ENCODE data around the gene C8A.

C8A gene

DNA sequence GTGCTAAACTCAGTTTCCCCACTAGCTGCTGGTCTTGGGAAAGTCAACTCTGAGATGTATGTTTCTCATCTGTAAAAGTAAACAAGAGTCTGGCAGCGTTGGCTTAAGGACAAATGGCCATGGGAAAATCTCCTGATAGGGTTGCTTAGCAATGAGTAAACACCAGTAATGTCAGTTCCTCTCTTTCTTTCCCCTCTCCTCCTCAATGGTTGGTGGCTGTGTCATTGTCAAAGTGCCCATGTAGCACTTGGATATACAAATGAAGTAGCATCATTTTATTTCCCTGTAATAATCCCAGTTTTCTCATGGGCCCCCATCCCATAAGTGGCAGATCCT lies 33.2 kb upstream of the C8A start:
- no peak overlapping the region for H3K9ac ChIP-seq (ENCODE audit: low read length)
- H3K27me3 ChIP-seq (ENCODE audit: control insufficient read depth, insufficient read depth, low read length): peaks cover 3% of the 10 kb centered on the region; the same call in 1 of the 2 replicates
- H3K36me3 ChIP-seq (ENCODE audit: control insufficient read depth, insufficient read depth, low read length): no peaks in the 10 kb centered on the region
- H3K27ac ChIP-seq (ENCODE audit: low read depth, low read length): no peak overlapping the region
- H3K9me3 ChIP-seq (ENCODE audit: control insufficient read depth, insufficient read depth, low read depth, low read length): no peaks in the 10 kb centered on the region
- H3K4me1 ChIP-seq (ENCODE audit: control insufficient read depth, insufficient read depth, low read length): peaks cover 33% of the 10 kb centered on the region
- peak overlapping the region; percentile 19; the same call in 1 of the 2 replicates for H3K4me3 ChIP-seq (ENCODE audit: low read depth, low read length)

DNA sequence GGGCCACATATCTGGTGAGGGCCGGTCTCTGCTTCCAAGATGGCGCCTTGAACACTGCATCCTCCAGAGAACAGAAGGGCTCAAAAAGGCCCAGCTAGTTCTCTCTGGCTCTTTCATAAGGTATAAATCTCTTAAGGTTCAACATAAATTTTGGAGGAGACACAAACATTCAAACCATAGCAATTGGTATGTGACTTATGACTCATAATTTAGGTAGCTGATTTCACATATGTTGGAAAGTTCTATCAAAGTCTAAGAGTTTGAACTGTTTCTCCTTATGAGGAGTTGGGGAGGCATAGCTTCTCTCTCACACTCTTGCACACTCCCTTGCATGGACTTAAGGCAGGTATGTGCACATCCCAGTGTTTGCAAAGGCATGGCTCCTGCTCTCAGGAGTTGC lies 30.3 kb upstream of the C8A start:
- peaks cover 3% of the 10 kb centered on the region; the same call in 1 of the 2 replicates for H3K27me3 ChIP-seq (ENCODE audit: control insufficient read depth, insufficient read depth, low read length)
- no peak overlapping the region for H3K9ac ChIP-seq (ENCODE audit: low read length)
- no peaks in the 10 kb centered on the region for H3K36me3 ChIP-seq (ENCODE audit: control insufficient read depth, insufficient read depth, low read length)

DNA sequence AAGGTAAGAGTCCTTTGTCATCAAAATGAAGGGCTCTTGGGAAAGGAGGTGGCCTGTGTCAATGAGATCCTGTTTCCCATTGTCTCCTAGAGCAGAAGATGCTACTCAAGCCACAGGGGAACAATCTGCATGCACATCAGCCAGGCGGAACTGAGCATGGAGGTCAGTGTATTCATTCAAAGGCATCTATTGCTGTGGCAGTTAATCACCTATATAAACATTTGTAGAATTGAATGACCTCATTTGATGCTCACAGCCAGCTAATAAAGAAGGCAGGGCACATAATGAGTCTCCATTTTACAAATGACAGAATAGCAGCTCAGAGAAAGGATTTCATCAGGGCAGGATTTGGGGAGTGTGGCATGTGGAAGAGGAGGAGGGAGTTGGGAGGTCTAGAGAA lies 29.7 kb upstream of the C8A start:
- H3K9ac ChIP-seq (ENCODE audit: low read length): no peak overlapping the region
- H3K27me3 ChIP-seq (ENCODE audit: control insufficient read depth, insufficient read depth, low read length): peaks cover 3% of the 10 kb centered on the region; the same call in 1 of the 2 replicates
- H3K36me3 ChIP-seq (ENCODE audit: control insufficient read depth, insufficient read depth, low read length): no peaks in the 10 kb centered on the region
- no peaks in the 10 kb centered on the region for H3K9me3 ChIP-seq (ENCODE audit: control insufficient read depth, insufficient read depth, low read depth, low read length)
- H3K4me1 ChIP-seq (ENCODE audit: control insufficient read depth, insufficient read depth, low read length): peaks cover 15% of the 10 kb centered on the region
- no peak overlapping the region for H3K27ac ChIP-seq (ENCODE audit: low read depth, low read length)
- no peak overlapping the region for H3K4me3 ChIP-seq (ENCODE audit: low read depth, low read length)

More for the DNA sequence above, 30.3 kb upstream of the C8A start:
- Histone ChIP-seq H3K4me3 (ENCODE audit: low read depth, low read length) (no peak overlapping the region), H3K4me1 (ENCODE audit: control insufficient read depth, insufficient read depth, low read length) (peaks cover 21% of the 10 kb centered on the region), H3K9me3 (ENCODE audit: control insufficient read depth, insufficient read depth, low read depth, low read length) (no peaks in the 10 kb centered on the region), H3K27ac (ENCODE audit: low read depth, low read length) (no peak overlapping the region)

DNA sequence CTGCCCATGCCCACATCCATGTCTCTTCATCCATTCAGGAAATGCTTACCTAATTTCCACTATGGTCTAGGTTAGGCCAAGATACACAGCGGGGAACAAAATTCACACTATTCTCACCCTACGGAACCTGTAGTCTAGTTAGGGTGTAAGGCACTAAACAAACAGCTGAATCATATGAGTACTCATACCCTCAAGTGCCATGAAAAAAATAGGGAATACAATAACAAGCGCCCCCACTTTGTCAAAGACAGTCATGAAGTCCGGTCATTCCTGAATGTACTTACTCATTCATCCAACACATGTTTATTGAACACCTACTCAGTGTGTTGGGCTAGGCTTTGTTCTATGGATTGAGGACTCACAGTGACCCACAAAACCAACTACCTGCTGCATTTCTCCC lies 29.2 kb upstream of the C8A start:
- Histone ChIP-seq H3K9ac (ENCODE audit: low read length) (no peak overlapping the region), H3K4me3 (ENCODE audit: low read depth, low read length) (no peak overlapping the region), H3K36me3 (ENCODE audit: control insufficient read depth, insufficient read depth, low read length) (no peaks in the 10 kb centered on the region), H3K4me1 (ENCODE audit: control insufficient read depth, insufficient read depth, low read length) (peaks cover 10% of the 10 kb centered on the region), H3K27ac (ENCODE audit: low read depth, low read length) (no peak overlapping the region), H3K27me3 (ENCODE audit: control insufficient read depth, insufficient read depth, low read length) (peaks cover 3% of the 10 kb centered on the region; the same call in 1 of the 2 replicates), H3K9me3 (ENCODE audit: control insufficient read depth, insufficient read depth, low read depth, low read length) (no peaks in the 10 kb centered on the region)

DNA sequence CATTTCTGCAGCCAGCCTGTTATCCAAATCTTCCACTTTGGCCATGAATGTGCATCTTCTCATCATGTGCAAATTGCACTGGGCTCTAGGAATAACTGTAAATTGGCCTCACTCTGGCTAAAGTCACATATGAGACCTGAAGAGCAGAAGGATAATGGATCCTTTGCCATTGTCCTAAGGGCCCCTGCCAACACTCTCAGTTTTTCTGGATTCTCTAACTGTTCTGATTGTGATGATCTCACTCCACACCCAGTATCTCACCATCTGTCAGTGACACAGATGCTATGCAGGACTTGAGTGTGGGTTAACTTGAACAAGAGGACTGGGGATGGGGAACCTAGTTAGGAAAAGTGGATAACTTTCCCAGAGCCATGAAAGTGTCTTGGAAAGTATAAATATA lies 26.9 kb upstream of the C8A start:
- H3K27ac ChIP-seq (ENCODE audit: low read depth, low read length): no peak overlapping the region
- H3K9ac ChIP-seq (ENCODE audit: low read length): no peak overlapping the region
- H3K4me1 ChIP-seq (ENCODE audit: control insufficient read depth, insufficient read depth, low read length): no peaks in the 10 kb centered on the region
- H3K9me3 ChIP-seq (ENCODE audit: control insufficient read depth, insufficient read depth, low read depth, low read length): no peaks in the 10 kb centered on the region
- H3K27me3 ChIP-seq (ENCODE audit: control insufficient read depth, insufficient read depth, low read length): 0 out of 2 replicates have a peak, but pooled peaks cover 3% of the 10 kb centered on the region
- no peak overlapping the region for H3K4me3 ChIP-seq (ENCODE audit: low read depth, low read length)
- no peaks in the 10 kb centered on the region for H3K36me3 ChIP-seq (ENCODE audit: control insufficient read depth, insufficient read depth, low read length)

DNA sequence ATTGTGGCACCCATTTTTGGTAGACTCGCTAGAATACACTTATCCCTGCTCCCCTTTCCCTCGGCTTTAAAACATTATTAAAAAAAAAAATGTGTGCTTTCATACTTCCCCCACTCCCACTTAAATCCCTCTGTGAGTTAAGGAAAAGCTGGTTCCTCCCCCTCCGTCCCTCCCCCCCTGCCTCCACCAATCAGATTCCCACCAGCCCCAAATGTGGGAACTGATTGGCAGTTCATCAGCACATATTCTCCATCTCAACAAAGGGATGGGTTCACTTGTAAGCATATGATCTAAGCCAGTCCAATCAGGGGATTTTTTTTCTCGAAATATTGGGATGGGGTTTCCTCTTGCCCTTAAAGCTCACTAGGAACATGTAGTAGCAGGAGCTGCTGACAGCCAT lies 24.5 kb upstream of the C8A start:
- Histone ChIP-seq H3K36me3 (ENCODE audit: control insufficient read depth, insufficient read depth, low read length) (no peaks in the 10 kb centered on the region), H3K27me3 (ENCODE audit: control insufficient read depth, insufficient read depth, low read length) (no peaks in the 10 kb centered on the region), H3K4me1 (ENCODE audit: control insufficient read depth, insufficient read depth, low read length) (no peaks in the 10 kb centered on the region), H3K9ac (ENCODE audit: low read length) (no peak overlapping the region), H3K4me3 (ENCODE audit: low read depth, low read length) (no peak overlapping the region), H3K9me3 (ENCODE audit: control insufficient read depth, insufficient read depth, low read depth, low read length) (no peaks in the 10 kb centered on the region), H3K27ac (ENCODE audit: low read depth, low read length) (no peak overlapping the region)

DNA sequence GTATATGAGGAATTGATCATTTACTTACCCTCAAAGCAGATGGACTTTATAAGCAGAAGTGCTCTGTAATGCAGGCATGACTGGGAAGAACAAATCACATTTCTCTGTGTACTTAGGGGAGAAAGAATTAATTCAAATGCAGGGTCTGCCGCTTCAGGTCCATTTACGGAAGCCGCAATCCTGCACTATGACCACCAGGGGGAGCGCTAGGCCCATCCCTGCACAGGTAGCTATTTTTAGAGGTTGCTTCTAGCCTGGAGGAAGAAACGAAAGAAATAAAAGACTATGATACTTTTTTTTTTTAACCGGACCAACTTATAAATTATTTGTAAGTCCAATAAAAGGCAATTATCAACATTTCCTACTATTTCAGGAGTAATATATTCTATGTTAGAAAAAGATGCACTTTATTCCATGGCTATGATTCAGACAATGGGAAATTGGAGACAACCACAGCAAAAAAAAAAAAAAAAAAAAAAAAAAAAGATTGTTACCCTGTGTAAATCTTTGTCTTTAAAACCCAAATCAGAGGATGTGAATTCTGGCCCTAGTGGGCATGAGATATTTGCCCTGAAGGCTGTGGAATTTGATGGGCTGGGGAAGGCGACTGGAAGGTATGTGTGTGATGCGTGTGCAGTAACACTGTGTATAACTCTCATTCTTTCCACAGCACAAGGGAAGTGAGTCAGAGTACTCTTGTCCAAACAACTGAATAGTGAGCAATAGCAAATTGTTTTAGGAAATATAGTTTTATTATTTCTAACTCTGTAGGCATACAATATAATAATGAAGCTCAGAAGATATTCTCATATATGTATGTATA lies 22.5 kb upstream of the C8A start:
- Histone ChIP-seq H3K4me1 (ENCODE audit: control insufficient read depth, insufficient read depth, low read length) (no peaks in the 10 kb centered on the region), H3K27ac (ENCODE audit: low read depth, low read length) (no peak overlapping the region), H3K4me3 (ENCODE audit: low read depth, low read length) (no peak overlapping the region), H3K9ac (ENCODE audit: low read length) (no peak overlapping the region), H3K36me3 (ENCODE audit: control insufficient read depth, insufficient read depth, low read length) (no peaks in the 10 kb centered on the region), H3K27me3 (ENCODE audit: control insufficient read depth, insufficient read depth, low read length) (no peaks in the 10 kb centered on the region), H3K9me3 (ENCODE audit: control insufficient read depth, insufficient read depth, low read depth, low read length) (no peaks in the 10 kb centered on the region)

DNA sequence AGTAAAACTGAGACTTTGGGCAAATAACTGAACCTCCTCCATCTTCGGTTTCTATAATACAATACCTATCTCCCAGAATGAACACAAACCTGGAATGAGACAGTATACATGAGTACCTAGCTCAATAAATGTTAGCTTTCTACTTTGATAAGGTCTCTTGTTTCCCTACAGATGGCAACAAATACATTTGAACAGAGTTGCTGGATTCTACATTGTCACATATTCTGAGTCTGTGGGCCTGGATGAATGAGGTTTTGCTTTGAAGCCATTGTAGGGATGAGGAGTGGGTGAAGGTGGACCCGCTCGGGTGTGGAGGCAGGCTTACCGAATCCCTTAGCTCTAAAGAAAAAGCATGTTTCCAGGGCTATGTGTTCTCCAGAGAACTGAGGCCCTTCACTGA lies 21.5 kb upstream of the C8A start:
- no peaks in the 10 kb centered on the region for H3K27me3 ChIP-seq (ENCODE audit: control insufficient read depth, insufficient read depth, low read length)
- peaks cover 4% of the 10 kb centered on the region for H3K4me1 ChIP-seq (ENCODE audit: control insufficient read depth, insufficient read depth, low read length)
- H3K9ac ChIP-seq (ENCODE audit: low read length): no peak overlapping the region
- no peak overlapping the region for H3K27ac ChIP-seq (ENCODE audit: low read depth, low read length)
- H3K9me3 ChIP-seq (ENCODE audit: control insufficient read depth, insufficient read depth, low read depth, low read length): no peaks in the 10 kb centered on the region
- no peaks in the 10 kb centered on the region for H3K36me3 ChIP-seq (ENCODE audit: control insufficient read depth, insufficient read depth, low read length)
- H3K4me3 ChIP-seq (ENCODE audit: low read depth, low read length): no peak overlapping the region

DNA sequence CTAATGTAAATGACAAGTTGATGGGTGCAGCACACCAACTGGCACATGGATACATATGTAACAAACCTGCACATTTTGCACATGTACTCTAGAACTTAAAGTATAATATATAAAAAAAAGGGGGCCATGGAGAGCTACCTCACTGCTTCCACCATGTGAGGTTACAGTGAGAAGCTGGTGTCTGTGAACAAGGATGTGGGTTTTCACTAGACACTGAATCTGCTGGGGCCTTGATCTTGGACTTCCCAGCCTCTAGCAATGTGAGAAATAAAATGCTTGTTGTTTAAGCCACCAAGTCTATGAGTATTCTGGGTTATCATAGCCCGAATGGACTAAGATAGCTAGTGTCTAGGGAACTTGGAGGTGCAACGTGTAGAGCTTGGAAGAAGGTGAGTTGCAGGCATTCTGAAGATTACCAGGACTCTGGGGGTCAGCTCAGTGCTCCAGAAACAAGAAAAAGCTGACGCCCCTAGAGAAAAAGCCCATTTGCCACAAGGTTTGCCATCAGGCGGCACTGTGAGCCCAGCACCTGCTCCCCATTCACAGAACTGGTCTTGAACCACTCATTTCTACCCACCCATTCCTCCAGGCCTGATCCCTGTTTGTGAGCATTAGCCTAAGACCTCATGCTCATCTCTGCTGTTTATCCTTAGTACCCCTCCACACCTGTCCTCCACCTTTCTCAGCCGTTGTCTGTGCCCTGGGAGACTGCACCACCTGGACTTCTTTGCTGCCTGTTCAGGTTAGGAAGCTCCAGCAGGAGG lies 20.3 kb upstream of the C8A start:
- peaks cover 4% of the 10 kb centered on the region for H3K4me1 ChIP-seq (ENCODE audit: control insufficient read depth, insufficient read depth, low read length)
- no peaks in the 10 kb centered on the region for H3K36me3 ChIP-seq (ENCODE audit: control insufficient read depth, insufficient read depth, low read length)

DNA sequence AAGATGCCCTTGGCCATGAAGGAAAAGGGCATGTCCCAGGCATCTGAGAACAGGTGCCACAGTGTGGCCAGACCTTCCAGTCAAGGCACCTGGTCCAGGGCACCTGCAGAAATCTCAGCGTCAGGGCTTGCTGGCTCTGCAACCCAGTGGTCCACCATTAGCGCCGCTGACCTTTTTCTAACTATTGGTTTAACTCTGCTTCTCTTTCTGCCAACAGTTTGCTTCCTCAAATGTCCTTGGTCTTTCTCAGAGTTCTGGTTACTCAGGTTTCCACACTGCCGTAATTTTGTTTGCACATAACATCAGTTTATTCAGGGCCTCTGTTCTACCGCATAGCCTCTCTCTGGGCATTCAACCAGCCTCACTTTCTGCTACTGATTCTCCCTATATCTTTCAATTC lies 18.9 kb upstream of the C8A start:
- H3K9me3 ChIP-seq (ENCODE audit: control insufficient read depth, insufficient read depth, low read depth, low read length): peaks cover 7% of the 10 kb centered on the region; the same call in 1 of the 2 replicates
- H3K36me3 ChIP-seq (ENCODE audit: control insufficient read depth, insufficient read depth, low read length): no peaks in the 10 kb centered on the region
- H3K4me1 ChIP-seq (ENCODE audit: control insufficient read depth, insufficient read depth, low read length): peaks cover 4% of the 10 kb centered on the region
- H3K27ac ChIP-seq (ENCODE audit: low read depth, low read length): no peak overlapping the region
- no peak overlapping the region for H3K9ac ChIP-seq (ENCODE audit: low read length)
- H3K27me3 ChIP-seq (ENCODE audit: control insufficient read depth, insufficient read depth, low read length): no peaks in the 10 kb centered on the region
- no peak overlapping the region for H3K4me3 ChIP-seq (ENCODE audit: low read depth, low read length)

More for the DNA sequence above, 20.3 kb upstream of the C8A start:
- Histone ChIP-seq H3K27ac (ENCODE audit: low read depth, low read length) (no peak overlapping the region), H3K4me3 (ENCODE audit: low read depth, low read length) (no peak overlapping the region), H3K9me3 (ENCODE audit: control insufficient read depth, insufficient read depth, low read depth, low read length) (peaks cover 2% of the 10 kb centered on the region; the same call in 1 of the 2 replicates), H3K27me3 (ENCODE audit: control insufficient read depth, insufficient read depth, low read length) (no peaks in the 10 kb centered on the region), H3K9ac (ENCODE audit: low read length) (no peak overlapping the region)

DNA sequence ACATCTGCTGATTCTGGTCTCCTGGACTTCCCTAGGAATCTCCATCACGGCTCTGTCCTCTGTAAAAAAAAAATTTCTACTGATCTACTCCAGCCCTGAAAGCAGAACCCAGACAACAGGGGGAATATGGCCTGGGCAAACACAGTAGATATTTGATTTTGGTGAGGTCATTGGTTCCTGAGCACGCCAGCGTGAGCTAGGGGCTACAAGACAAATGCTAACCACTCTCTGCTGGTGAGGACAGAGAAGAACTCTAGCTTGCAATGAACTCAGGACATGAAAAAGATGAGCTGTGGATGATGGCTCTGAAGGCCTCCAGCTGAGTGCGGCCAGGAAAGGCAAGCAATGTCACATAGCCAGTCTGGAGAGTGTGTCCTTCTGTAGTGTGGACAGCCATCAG lies 18.2 kb upstream of the C8A start:
- no peak overlapping the region for H3K4me3 ChIP-seq (ENCODE audit: low read depth, low read length)
- no peaks in the 10 kb centered on the region for H3K27me3 ChIP-seq (ENCODE audit: control insufficient read depth, insufficient read depth, low read length)
- no peaks in the 10 kb centered on the region for H3K36me3 ChIP-seq (ENCODE audit: control insufficient read depth, insufficient read depth, low read length)
- no peak overlapping the region for H3K27ac ChIP-seq (ENCODE audit: low read depth, low read length)
- H3K9ac ChIP-seq (ENCODE audit: low read length): no peak overlapping the region
- H3K4me1 ChIP-seq (ENCODE audit: control insufficient read depth, insufficient read depth, low read length): peaks cover 4% of the 10 kb centered on the region
- peaks cover 7% of the 10 kb centered on the region; the same call in 1 of the 2 replicates for H3K9me3 ChIP-seq (ENCODE audit: control insufficient read depth, insufficient read depth, low read depth, low read length)
